Fibroblast of pulmonary artery (primary cell): ENCODE results near the gene PROP1.
"Not testable (repeated sequence)": the region's sequence is repeated elsewhere in the genome, so short reads cannot be mapped to it uniquely, and the experiment has no call there.

ENCODE experiments used
- DNase-seq: peaks from one replicate; pipeline ENCODE4 v3.0.0-alpha.2; 2010; ENCODE audit warnings: low read depth
- H3K4me3 ChIP-seq: replicated peaks from 2 replicates; pipeline ENCODE4 v1.5.1; 2011; ENCODE audit warnings: low read depth, mild to moderate bottlenecking, control low read depth, low read length, moderate library complexity
- TF ChIP-seq, protein P1 (sequence below): IDR thresholded peaks from 2 replicates; pipeline ENCODE4 v1.5.1; 2011; ENCODE audit warnings: mild to moderate bottlenecking, control low read depth, low read length, inconsistent platforms; ENCODE audit errors: missing control alignments

PROP1 gene

DNA sequence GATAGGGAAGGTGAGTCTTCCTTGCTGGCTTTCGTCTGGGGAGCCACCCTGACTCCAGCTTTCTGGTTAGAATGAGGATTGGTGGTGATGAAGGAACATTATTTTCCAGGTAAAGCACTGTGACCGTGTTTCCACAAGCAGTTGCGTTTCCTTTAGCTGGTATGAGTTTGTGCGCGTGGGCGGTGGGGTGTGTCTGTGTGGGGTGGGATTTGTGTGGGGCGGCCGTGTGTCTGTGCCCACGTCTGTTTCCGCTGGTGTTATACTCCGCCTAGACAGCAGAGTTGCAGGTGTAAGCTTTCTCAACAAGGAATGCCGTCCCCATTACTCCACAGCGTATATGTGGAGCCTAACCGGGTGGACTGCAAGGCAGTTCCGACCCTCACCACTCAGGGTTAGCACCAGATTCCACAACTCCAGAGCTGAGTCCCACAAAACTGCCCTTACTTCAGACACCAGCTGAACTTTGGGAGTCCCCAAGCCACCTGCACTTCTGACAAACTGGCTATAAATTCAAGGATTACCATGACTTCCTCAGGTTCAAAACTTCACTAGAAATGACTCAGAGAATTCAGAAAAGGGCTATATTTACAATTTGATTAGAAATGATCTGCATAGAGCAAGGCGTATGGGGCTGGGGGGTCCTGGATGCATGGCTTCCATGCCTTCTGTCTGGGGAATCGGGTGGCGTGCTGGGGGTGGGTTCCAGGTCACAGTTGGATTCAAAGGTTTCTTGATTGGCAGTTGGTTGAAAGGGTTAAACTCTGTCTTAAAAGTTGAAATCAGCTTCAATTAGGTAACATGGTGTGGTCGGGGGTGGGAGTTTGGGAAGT, 29.8 kb downstream of the PROP1 start:
- no peak for DNase-seq
- TF ChIP-seq, protein P1, sequence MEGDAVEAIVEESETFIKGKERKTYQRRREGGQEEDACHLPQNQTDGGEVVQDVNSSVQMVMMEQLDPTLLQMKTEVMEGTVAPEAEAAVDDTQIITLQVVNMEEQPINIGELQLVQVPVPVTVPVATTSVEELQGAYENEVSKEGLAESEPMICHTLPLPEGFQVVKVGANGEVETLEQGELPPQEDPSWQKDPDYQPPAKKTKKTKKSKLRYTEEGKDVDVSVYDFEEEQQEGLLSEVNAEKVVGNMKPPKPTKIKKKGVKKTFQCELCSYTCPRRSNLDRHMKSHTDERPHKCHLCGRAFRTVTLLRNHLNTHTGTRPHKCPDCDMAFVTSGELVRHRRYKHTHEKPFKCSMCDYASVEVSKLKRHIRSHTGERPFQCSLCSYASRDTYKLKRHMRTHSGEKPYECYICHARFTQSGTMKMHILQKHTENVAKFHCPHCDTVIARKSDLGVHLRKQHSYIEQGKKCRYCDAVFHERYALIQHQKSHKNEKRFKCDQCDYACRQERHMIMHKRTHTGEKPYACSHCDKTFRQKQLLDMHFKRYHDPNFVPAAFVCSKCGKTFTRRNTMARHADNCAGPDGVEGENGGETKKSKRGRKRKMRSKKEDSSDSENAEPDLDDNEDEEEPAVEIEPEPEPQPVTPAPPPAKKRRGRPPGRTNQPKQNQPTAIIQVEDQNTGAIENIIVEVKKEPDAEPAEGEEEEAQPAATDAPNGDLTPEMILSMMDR = no peak
- no peak overlapping the region for H3K4me3 ChIP-seq

DNA sequence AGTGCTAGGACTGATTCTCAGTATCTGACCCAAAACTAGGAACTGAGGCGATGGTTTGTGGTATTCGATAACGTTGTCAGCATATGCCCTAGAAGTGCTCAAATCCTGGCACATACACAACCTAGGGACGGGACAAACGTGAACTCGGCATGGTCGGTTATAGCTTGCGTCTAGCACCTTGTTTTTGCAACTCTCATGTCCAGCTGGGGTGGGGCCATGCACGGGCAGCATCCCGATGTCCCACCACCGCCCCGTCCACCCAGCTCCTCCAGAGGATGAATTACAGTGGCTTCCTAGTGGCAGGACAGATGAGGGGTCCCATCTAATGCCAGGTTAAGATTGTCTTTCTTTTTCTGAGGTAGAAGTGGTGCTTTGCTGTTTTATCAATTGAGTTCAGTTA, 31.6 kb downstream of the PROP1 start:
- DNase-seq = no peak
- no peak overlapping the region for H3K4me3 ChIP-seq
- TF ChIP-seq, protein P1 = no peak

DNA sequence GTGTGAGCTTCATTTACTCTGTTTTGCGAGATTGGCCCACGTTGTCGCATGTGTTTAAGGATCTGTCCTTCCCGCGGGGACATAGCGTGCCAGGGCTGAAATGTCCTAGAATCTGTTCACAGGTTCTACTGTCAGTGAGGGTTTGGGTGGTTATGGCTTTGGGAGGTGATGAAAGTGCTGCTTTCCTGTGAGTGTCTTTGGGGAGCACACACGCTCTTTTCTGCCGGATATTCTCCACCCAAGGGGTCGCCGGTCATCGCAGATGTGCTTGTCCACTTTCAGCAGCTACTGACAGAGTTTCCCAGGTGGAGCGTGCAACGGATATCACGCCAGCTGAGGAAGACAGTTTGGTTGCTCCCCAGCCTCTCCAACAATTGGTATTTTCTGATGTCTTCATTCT, 32.1 kb downstream of the PROP1 start:
- TF ChIP-seq, protein P1 = no peak
- no peak for DNase-seq

DNA sequence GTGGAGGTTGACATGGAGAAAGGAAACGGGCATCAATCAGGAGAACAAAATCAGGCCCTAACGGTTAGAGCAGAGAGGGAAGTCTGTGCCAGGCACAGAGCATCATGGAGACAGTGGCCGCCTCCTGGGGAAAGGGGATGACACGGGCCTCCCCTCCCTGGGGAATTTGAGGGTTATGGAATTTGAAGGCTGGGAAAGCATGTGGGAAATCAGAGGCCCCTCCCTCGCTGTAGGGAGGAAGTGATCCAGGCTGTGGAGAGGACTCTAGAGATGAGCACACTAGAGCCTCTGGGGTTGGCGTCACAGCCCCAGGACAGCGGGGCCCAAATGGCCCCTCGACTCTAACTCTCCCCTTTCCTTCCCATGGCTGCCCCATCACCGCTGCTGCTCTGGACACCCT, 36.7 kb downstream of the PROP1 start:
- DNase-seq = no peak
- TF ChIP-seq, protein P1 = no peak
- H3K4me3 ChIP-seq = no peak overlapping the region

More for the DNA sequence above, 32.1 kb downstream of the PROP1 start:
- no peak overlapping the region for H3K4me3 ChIP-seq

DNA sequence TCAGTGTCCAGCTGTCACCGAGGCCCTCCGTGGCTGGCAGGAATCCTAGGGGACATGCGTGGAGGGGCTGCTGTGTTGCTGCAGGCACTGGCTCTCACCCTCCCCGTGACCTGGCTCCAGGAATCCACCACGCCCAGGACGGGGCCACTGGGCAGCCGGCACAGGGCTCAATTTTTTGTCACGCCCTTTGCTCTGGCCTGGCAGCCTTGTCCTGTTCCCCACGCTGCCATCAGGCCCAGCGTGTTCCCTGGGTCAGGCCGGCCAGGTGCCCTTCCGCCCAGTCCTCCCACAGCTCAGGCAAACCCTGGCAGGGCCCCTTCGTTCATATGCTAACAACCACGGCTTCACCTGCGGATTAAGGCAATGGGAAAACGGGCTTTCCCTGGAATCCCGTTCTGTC, 37.3 kb downstream of the PROP1 start:
- DNase-seq = no peak
- TF ChIP-seq, protein P1 = no peak
- H3K4me3 ChIP-seq = no peak overlapping the region

DNA sequence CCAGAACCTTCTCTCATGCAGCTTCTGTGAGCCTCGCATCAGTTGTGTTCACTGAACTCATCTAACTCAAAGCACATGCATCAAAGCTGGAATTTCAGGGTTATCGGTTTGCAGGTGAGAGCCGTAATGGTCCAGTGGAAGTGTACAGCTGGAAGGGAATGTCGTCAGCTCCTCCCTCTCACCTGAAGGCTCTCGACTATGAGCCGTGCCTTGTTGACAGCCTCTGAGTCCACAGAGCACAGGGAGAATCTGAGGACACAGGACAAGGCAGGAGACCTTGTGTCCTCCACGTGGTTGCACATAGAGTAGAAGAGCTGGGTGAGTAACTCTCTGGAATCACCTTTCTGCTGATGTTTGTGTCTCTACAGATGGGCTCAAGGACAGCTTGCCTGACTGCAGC, 38.8 kb downstream of the PROP1 start:
- no peak overlapping the region for H3K4me3 ChIP-seq
- DNase-seq = no peak
- TF ChIP-seq, protein P1 = no peak

DNA sequence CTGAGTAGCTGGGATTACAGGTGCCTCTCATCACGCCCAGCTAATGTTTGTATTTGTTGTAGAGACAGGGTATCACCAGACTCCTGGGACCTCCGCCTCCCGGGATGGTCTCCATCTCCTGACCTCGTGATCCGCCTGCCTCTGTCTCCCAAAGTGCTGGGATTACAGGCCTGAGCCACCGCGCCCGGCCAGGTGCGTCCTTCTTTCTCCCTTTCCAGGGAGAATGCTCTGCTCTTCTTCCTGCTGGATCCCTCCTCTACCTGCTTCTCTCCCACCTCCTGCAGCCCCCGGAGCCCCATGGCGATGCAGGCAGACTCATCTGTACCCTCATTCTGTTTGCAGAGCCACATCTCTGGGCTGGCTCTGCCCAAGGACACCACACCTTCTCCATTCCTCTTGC, 42.9 kb downstream of the PROP1 start:
- not testable (repeated sequence) for DNase-seq, H3K4me3 ChIP-seq

DNA sequence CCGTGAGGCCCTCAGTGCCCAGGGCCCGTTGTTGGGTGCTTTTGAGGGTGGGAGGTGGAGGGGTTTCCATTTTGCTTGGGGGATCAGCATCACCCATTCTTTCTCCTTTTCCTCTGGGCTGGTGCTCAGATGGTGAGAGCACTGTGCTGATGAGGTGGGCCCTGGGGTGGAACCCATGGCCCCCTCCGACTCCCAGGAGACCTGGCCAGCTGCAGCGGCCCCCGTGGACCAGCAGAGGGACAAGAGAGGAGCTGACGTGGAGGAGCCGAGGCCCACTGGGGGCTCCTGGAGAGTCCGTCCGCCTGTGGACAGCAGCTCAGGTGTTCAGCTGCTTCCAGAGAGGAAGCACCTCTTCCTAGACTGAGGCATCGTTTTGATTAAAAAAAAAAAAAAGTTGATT, 46.4 kb downstream of the PROP1 start:
- not testable (repeated sequence) for H3K4me3 ChIP-seq, DNase-seq

DNA sequence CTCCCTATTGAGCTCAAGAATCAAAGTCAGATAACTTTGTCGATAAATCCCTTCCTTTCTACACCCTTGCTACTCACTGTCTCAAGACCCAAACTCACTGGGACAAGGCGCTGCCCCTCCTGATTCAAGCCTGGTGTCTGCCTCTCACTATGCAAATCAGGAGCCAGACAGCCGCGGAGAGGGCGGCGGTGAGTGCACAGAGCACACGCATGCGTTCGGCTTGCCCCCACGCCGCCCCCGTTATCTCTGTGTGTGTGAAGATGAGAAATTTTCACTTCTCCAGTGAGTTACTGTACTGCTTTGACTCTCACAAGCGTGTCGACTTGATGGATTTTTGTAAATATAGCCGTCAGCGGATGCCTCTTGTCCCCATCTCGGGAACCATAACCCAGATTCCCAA, 47.0 kb downstream of the PROP1 start:
- H3K4me3 ChIP-seq, DNase-seq: not testable (repeated sequence)

DNA sequence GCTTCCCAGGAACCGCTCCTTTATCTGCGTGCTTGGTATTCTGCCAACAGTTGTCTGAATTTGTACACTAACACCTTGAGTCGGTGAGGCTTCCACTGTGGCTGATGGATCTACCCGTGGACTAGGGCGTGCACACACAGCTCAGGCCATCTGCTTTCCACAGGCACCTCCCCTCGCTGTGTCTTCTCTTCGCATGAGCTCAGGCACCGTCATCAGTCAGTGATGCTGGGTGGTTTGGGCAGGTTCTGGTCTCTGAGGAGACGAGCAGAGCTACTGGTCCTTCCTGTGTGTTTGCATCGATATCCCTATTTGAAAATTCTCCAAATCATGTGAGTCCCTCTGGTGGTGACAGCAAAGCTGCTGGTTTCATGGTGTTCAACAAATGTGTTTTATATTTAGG, 48.1 kb downstream of the PROP1 start:
- not testable (repeated sequence) for DNase-seq, H3K4me3 ChIP-seq

DNA sequence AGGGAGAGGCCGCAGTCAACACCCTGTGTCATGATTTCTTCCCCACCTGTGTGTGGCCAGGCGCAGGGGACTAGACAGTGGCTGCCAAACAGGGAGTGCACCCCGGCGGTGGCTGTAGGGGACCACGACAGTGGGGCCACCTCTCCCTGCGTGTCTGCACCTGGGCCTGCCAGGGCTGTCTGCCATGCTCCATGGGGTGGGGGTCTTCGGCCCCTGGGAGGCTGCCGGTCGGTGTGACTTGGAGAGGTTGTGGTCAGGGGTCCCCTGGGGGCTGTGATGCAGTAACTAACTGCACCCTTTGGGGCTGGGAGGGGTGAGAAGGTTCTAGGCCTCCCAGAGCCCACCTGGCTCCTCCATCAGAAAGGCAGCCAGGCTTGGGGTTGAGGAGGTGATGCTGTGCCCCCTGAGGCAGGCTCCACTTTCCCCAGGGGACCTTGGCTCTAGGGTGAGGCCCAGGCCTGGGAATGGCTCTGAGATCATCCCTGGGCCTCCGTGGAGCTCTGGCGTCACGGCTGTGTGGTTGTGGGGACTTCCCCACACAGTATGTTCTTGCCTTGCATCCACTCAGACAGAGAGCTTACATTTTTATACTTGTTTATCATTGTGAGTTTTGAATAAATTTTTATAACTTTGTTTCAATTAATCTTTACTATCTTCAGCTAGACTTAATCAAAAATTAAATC, 50.3 kb downstream of the PROP1 start:
- not testable (repeated sequence) for H3K4me3 ChIP-seq, DNase-seq
